ENCODE measurements around the gene IQCE.

The IQCE gene

GRCh38 chr7:2621061-2621828, 62.5 kb downstream of the IQCE start:
- DNase-seq: no peak

GRCh38 chr7:2621948-2622640, 63.3 kb downstream of the IQCE start:
- DNase-seq: no peak

GRCh38 chr7:2622869-2623697, 64.3 kb downstream of the IQCE start:
- no peak for DNase-seq

- DNase-seq: no peak
These were observed 64.9 kb downstream of the IQCE start for GRCh38 chr7:2623698-2624014.

- no peak for DNase-seq
These were observed 65.6 kb downstream of the IQCE start for GRCh38 chr7:2624293-2624886.

- DNase-seq: no peak
These were observed 67.8 kb downstream of the IQCE start for GRCh38 chr7:2626498-2627117.

- DNase-seq: no peak
These were observed 68.7 kb downstream of the IQCE start for GRCh38 chr7:2627258-2628129.

- no peak for DNase-seq
These were observed 69.3 kb downstream of the IQCE start for GRCh38 chr7:2628130-2628482.

- DNase-seq: no peak
These were observed 70.1 kb downstream of the IQCE start for GRCh38 chr7:2628891-2629290.

GRCh38 chr7:2629746-2630681, 71.2 kb downstream of the IQCE start:
- DNase-seq: peak; percentile 59

- DNase-seq: no peak
These were observed 73.4 kb downstream of the IQCE start, which contains the start of gene TTYH3 for GRCh38 chr7:2631946-2632732. Gene TTYH3, plus strand, starts transcription at chr7:2631986. Its CDS starts 170 bp downstream, at chr7:2632156.

GRCh38 chr7:2632733-2633537, 74.2 kb downstream of the IQCE start:
- peak; percentile 82 for DNase-seq

GRCh38 chr7:2633538-2634266, 74.9 kb downstream of the IQCE start:
- DNase-seq: peak; percentile 77

GRCh38 chr7:2634267-2635145, 75.7 kb downstream of the IQCE start:
- no peak for DNase-seq

GRCh38 chr7:2635148-2635668, 76.4 kb downstream of the IQCE start:
- DNase-seq: no peak

GRCh38 chr7:2635810-2636701, 77.3 kb downstream of the IQCE start:
- no peak for DNase-seq
